NCI-H2081 treated with DMSO at 0.1 percent for 48 hours (cell line): Measurements from ENCODE around the gene CCR1.
"Not testable (repeated sequence)": the region's sequence is repeated elsewhere in the genome, so short reads cannot be mapped to it uniquely, and the experiment has no call there.

Experiments used
- DNase-seq: peaks from one replicate; lab custom pipeline; 2025; lab: John Stamatoyannopoulos, UW

CCR1 gene

GRCh38 chr3:46212101-46212500 is 4.0 kb upstream of the CCR1 start:
- no peak for DNase-seq

DNA sequence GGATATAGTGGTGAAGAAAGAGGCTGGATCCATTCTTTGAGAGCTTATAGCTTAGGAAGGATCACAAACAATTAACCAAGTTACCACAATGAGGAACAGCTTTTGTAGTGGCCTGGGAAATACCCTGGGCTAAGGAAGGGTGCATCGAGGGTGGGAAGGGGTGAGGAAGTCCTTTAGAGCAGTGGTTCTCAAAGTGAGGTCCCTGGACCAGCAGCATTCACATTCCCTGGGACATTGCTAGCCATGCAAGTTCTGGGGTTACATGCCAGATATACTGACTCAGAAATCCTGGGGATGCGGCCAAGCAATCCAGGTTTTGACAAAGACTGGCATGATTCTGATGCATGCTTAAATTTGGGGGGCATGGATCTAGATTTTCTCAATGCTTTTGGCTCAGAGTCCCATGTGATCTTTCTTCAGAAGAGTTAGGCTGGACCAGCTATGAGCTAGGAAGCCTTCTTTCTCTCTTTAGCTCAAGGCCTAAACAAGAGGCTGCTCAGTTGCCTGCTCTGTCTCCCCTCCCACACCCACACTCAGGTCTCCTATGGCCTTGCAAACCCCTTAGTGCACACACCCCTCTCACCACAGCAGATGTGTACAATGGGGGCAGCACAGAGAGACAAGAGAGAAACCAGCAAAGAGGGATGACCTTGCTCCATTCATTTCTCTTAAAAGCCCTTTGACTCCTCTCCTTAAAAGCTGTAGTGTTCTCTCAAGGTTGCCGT is 1.8 kb upstream of the CCR1 start:
- no peak for DNase-seq

DNA sequence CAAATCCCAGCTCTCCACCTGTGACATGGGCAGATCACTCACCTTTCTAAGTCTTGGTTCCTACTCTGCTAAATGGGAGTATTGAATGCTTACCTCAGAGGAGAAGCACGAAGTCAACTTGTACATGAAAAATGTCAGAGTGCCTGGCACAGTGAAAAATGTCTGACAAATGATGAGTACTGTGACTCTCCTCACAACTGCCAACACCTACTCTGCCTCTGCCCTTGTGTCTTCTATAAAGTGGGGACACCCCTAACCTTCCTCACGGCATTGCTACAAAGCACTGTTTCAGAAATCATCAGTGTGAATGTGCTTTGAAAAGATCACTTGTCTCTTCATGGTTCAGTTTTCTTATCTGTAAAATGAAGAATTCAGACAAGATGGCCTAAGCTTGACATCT is 940 bp upstream of the CCR1 start:
- no peak for DNase-seq

DNA sequence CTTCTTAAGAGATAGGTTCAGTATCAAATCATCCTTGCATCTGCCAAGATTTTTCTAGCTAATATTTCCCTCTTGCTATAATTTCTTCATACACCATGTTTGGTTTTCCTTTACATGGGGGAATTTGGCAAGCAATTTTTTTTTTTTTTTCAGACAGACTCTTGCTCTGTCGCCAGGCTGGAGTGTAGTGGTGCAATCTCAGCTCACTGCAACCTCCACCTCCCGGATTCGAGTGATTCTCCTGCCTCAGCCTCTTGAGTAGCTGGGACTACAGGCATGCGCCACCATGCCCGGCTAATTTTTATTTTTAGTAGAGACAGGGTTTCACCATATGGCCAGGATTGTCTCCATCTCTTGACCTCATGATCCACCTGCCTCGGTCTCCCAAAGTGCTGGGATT is 599 bp downstream of the CCR1 start:
- DNase-seq, result not testable (repeated sequence)

GRCh38 chr3:46206282-46207015 is 1.7 kb downstream of the CCR1 start:
- DNase-seq, result no peak

DNA sequence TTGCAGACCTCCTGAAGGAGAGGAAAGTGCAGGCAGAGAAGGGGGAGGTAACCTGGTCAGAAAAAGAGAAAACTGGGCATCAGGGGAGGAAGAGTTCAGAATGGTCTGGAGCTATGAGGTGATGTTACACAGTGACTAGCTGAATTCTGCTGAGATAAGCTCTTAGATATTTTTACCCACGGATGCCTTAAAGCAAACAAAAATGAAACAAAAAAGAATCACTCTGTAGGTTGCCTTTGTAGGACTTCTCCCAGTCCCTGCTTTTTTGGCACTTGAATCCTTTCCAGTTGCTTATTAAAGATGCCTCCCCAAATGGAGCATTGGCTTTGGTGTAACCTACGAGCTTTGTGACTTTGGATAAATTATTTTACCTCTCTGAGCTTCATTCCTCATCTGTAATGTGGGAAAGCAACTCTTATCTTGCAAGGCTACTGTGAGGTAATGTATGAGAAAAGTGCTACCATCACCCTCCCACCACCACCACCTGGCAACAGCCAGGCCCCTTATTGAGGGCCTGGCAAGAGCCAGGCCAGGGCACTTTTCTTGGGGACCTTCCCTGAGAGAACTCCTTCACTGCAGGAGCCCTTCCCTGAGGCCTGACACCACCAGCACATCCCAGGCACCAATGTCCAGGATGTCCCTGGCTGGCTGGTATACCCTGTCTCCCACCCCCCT is 2.7 kb downstream of the CCR1 start:
- DNase-seq, result no peak

DNA sequence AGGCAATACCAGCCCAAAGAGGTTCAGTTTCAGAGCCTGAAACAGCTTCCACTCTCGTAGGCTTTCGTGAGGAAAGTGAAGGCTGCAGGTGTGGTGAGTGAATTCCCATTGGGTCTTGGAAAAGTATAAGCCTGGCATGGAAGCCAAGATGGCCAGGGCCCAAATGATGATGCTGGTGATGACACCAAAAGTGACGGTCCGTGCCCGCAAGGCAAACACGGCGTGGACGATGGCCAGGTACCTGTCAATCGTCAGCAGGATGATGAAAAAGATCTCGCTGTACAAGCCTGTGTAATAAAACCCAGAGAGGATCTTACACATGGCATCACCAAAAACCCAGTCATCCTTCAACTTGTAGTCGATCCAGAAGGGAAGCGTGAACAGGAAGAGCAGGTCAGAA is 4.4 kb downstream of the CCR1 start:
- DNase-seq, result no peak

- DNase-seq, result no peak
Observed at GRCh38 chr3:46202535-46202934, 5.6 kb downstream of the CCR1 start.

DNA sequence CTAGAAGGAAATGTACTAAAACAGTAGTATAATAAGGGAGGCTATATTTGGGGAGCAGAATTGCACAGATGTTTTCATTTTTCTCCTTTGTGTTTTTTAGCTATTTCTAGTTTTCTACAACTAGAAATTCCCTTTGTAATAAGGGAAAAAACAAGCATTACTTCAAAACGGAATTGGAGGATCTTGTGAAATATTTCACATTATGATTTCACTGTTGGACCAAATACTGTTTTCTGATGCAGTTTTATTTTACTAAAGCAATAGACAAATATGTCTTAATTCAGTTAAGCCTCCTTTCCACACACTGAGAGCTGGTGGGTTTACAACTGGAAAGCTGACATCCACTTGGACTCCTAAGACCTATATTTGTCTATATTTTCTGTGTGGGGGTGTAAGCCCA is 7.3 kb downstream of the CCR1 start:
- DNase-seq, result no peak

GRCh38 chr3:46200211-46200610 is 7.9 kb downstream of the CCR1 start:
- no peak for DNase-seq

GRCh38 chr3:46196261-46196957 is 11.7 kb downstream of the CCR1 start:
- DNase-seq, result no peak

GRCh38 chr3:46194868-46195553 is 13.1 kb downstream of the CCR1 start:
- no peak for DNase-seq

GRCh38 chr3:46193436-46193835 is 14.7 kb downstream of the CCR1 start:
- DNase-seq, result no peak

DNA sequence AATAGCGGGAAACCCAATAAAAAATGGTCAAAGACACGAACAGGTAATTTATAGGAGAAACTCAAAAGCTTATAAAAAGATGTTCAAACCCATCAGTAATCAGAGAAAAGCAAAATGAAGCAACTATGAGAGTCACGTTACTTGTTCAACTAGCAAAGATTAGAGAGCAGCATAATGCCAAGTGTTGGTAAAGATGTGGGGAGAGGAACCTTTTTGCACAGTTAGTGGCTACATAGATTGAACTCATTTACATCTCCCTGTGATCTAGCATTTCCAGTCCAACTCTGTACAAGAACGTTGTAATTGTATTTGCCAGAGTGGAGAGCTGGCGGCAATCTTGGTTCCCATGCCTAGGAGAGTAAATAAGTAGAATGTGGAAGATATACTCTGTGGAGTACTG is 15.2 kb downstream of the CCR1 start:
- DNase-seq, result no peak

DNA sequence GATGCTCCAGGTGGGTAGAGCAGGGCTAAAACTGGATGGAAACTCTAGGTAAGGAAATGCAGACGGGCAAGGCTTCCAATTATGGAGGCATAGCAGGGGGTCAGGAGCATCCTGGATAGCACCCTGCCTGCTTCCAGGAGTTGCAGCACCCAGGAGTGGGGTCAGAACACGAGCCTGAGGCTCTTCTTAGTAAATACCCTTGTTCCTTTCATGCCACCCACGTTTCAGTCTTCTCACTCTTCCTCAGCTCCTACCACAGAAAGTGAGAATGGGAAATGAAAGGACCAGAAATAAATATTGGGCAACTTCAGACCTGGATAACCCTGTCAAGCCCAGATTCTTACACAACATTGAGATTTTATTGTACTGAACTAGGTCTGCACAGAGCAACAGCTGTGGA is 16.4 kb downstream of the CCR1 start:
- no peak for DNase-seq

DNA sequence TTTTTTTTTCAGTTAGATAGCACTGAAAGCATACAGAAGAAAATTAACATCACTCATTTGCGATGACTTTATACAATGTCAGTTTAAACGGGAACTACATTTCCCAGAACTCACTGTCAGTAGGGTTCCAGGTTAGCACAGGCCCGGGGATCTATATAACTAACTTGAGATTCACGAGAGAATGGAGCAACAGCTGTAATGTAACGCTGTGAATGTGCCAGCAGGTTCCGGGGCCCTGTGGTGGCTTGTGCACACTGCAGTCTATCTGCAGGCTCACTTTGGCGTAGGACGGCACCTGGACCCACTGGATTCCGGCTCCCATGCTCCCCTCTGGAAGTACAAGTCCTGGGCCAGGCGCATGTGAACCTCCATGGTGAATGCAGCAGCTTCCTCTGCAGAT is 19.4 kb downstream of the CCR1 start:
- no peak for DNase-seq

DNA sequence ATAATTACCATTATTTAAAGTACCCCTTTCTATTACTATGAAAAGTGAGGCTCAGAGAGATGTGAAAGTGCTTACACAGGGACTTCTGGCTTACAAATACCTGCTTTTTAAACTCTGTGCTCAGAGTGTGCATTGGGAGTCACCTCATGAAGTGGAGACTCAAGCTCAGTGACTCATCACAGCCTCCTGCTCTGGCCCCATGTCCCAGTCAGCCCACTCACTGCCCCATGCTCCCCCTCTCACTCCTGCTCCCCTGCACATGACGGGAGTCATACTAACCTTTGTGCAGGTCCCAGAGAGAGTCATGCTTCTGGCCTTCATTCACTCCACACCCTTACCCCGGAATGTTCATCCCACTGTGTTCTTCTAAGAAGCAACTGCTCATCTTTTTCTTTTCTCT is 20.2 kb downstream of the CCR1 start:
- DNase-seq, result no peak

DNA sequence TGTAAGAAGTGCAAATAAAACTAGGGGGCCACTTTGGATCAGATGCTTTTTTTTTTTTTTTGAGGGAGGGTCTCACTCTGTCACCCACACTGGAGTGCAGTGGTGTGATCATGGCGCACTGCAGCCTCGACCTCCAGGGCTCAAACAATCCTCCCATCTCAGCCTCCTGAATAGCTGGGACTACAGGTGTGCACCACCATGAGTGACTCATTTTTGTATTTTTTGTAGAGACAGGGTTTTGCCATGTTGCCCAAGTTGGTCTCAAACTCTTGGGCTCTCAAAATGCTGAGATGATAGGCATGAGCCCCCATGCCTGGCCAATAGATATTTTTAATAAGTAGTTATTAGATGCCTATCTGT is 20.8 kb downstream of the CCR1 start:
- DNase-seq, result no peak

DNA sequence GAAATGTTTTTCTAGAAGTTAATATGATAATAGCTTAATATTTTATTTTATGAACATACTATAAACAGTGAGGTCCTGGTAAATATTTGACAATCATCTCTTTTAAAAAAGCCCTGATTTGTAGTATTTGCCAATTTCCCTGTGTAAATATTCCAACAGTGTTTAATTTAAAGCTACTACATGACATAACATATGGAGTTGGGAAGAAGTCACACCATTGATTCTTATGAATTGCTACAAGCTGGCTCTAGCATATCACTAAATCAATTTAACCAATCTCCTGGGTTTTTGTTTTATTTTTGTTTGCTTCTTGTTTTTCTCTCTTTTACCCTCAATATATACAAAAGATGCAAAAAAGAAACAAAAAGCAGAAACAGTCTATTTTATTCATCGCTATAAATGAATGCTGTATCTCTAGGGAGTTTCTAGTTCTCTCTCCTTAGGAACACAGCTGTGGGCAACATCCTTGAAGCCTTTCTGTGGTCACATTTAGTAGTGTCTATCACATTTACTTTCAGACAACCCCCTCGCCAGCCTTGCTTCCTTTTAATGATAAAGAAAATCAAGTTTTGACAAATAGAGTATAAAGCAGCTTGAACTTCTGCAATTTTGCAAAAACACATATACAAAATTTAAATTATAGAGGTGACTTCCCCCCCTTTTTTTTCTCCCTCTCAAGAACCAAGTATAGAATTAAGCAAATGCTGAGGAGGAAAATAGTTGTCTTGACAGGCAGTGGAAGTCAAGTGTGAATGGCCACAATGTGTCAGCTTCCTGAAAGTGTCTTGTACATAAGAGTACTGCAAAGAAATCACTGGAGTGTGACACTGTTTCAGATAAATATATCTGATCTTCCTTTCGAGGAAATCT is 21.4 kb downstream of the CCR1 start:
- no peak for DNase-seq

- DNase-seq, result no peak
Observed at GRCh38 chr3:46184469-46184868, 23.6 kb downstream of the CCR1 start.

DNA sequence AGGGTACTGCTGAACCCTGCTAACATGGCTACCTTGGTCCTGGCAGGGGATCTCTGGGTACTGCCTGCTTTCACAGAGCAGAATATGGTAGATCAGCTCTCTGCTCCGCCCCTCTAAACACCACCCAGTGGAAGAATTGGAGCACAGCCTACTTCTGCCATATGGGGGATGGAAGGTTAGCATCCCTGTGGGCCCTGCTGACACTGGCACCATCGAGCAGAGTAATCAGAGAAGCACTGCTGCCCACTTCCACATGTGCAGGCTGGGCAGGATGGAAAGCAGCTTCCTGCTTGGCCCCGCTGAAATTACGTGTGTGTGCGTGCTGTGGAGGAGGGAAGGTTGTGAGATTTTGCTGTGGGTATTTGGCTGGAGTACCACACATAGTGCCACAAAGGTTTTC is 24.8 kb downstream of the CCR1 start:
- no peak for DNase-seq
